ENCODE data around the gene LIN54. TPM values are rescaled to one million over a fixed set of nuclear protein-coding genes. Genes with fewer than 3 reads are reported as not detected.
"Not testable (repeated sequence)": the region's sequence is repeated elsewhere in the genome, so short reads cannot be mapped to it uniquely, and the experiment has no call there.

LIN54 gene
- polyA plus RNA-seq, 2 of the 4 experiments (the other 2 are of a cell fraction) = 6.7 to 12.7 TPM

GRCh38 chr4:83054928-83055327 is 44.3 kb upstream of the LIN54 start:
- TF ChIP-seq SMC3 (IDR thresholded peaks at IDR 0.05) (peak; percentile 60), EHF (CRISPR knock-in tag; IDR thresholded peaks at IDR 0.05) (no peak), CTCF (IDR thresholded peaks at IDR 0.05) (peak; percentile 55), ELK1 (IDR thresholded peaks at IDR 0.05; ENCODE audit: low read depth, low read length) (no peak), RAD21 (conservative IDR thresholded peaks at IDR 0.05 in 1 of 2, IDR thresholded peaks at IDR 0.05 in 1 of 2) (peak; percentile 61 to 69)
- no peaks in the 10 kb centered on the region for H3K9me3 ChIP-seq
- peak in 1 of 2 experiments; percentile 27 for DNase-seq (ENCODE audit: low read depth in 1 of 2, low spot score in 1 of 2)
- FAIRE-seq = no peak
- H3K4me1 ChIP-seq = no peaks in the 10 kb centered on the region
- H3K4me3 ChIP-seq = no peak overlapping the region
- no peak for ATAC-seq
- no peak overlapping the region for H3K27ac ChIP-seq
- ChIA-PET CTCF (interaction anchor here (0.8 to 3.0 kb wide), 8 partner anchors 16 to 226 kb away, joined by 3 to 15 read pairs (median 4); no protein-coding TSS in a partner anchor), POLR2A (no interaction called here)
- H3K4me2 ChIP-seq = no peak overlapping the region

- H3K4me2 ChIP-seq; DNase-seq (ENCODE audit: low read depth in 1 of 2, low spot score in 1 of 2); H3K27ac ChIP-seq; POLR2A ChIA-PET; FAIRE-seq; H3K4me1 ChIP-seq; ATAC-seq; H3K4me3 ChIP-seq; H3K9me3 ChIP-seq: not testable (repeated sequence)
- CTCF ChIA-PET = interaction anchor here (1.7 to 2.0 kb wide), 2 partner anchors 212 to 235 kb away, joined by 3 to 5 read pairs; no protein-coding TSS in a partner anchor
- 91% methylated on average over 8 of the region's 8 CpGs for WGBS (ENCODE audit: missing lambda C conversion rate)
Measured at GRCh38 chr4:83048781-83049180, 38.2 kb upstream of the LIN54 start.

- ChIA-PET POLR2A (no interaction called here), CTCF (interaction anchor here (1.1 to 1.7 kb wide), 3 partner anchors 10 to 237 kb away, joined by 3 to 4 read pairs (median 3); no protein-coding TSS in a partner anchor)
- WGBS (ENCODE audit: missing lambda C conversion rate) = 89% methylated on average over 8 of the region's 8 CpGs
- ATAC-seq (no peak), FAIRE-seq (no peak), DNase-seq (ENCODE audit: low read depth in 1 of 2, low spot score in 1 of 2) (no peak)
- Histone ChIP-seq H3K27ac (no peak overlapping the region), H3K4me3 (no peak overlapping the region), H3K9me3 (no peaks in the 10 kb centered on the region), H3K4me1 (no peaks in the 10 kb centered on the region), H3K4me2 (no peak overlapping the region)
- no peak for TF ChIP-seq PHF8 (IDR thresholded peaks at IDR 0.05; ENCODE audit: borderline replicate concordance, low read depth)
- no peak for TF ChIP-seq HOXB13 (CRISPR knock-in tag; IDR thresholded peaks at IDR 0.05; ENCODE audit: low read depth)
- no peak for TF ChIP-seq KDM5A (IDR thresholded peaks at IDR 0.05)
- TF ChIP-seq NFE2L2 (conservative IDR thresholded peaks at IDR 0.05; ENCODE audit: low read length) = no peak
- no peak for TF ChIP-seq BCL3 (IDR thresholded peaks at IDR 0.05)
- TF ChIP-seq TP53 (CRISPR knock-in tag; IDR thresholded peaks at IDR 0.05) = no peak
- TF ChIP-seq HMGXB4 (CRISPR knock-in tag; IDR thresholded peaks at IDR 0.05; ENCODE audit: borderline replicate concordance) = no peak
- TF ChIP-seq CBX2 (IDR thresholded peaks at IDR 0.05; ENCODE audit: borderline replicate concordance, low read depth) = no peak
- no peak for TF ChIP-seq JUNB (IDR thresholded peaks at IDR 0.05)
- no peak for TF ChIP-seq SMC3 (IDR thresholded peaks at IDR 0.05)
- TF ChIP-seq JUN (IDR thresholded peaks at IDR 0.05) = no peak
- no peak for TF ChIP-seq EHMT2 (IDR thresholded peaks at IDR 0.05; ENCODE audit: low read depth)
- TF ChIP-seq GATA3 (IDR thresholded peaks at IDR 0.05; ENCODE audit: borderline replicate concordance) = no peak
- TF ChIP-seq ESRRA (IDR thresholded peaks at IDR 0.05; ENCODE audit: borderline replicate concordance, low read length) = no peak
- no peak for TF ChIP-seq ZNF302 (CRISPR knock-in tag; IDR thresholded peaks at IDR 0.05)
- TF ChIP-seq CEBPB (IDR thresholded peaks at IDR 0.05) = no peak
- TF ChIP-seq USF2 (IDR thresholded peaks at IDR 0.05) = no peak
- no peak for TF ChIP-seq RARB (CRISPR knock-in tag; IDR thresholded peaks at IDR 0.05)
- no peak for TF ChIP-seq HDAC2 (IDR thresholded peaks at IDR 0.05)
- TF ChIP-seq RCOR1 (IDR thresholded peaks at IDR 0.05; ENCODE audit: low read depth, low read length) = no peak
Measured at GRCh38 chr4:83046693-83047473, 36.3 kb upstream of the LIN54 start.
